ENCODE data around the gene COA6.

The COA6 gene

GRCh38 chr1:234396092-234396491 lies 22.8 kb downstream of the COA6 start:
- no peak for DNase-seq (ENCODE audit: low read depth in 1 of 2, low spot score in 1 of 2)
- Histone ChIP-seq H3K4me3 (replicated peaks; ENCODE audit: insufficient read depth, low read length) (no peak overlapping the region), H3K27me3 (ENCODE audit: insufficient read depth, poor library complexity, severe bottlenecking) (no peaks in the 10 kb centered on the region), H3K27ac (replicated peaks) (no peak overlapping the region)
- no peak for TF ChIP-seq POLR2AphosphoS5 (IDR thresholded peaks at IDR 0.05; ENCODE audit: low read depth)
- TF ChIP-seq CTCF (IDR thresholded peaks at IDR 0.05; ENCODE audit: insufficient read depth, low read length), result no peak
- no peak for TF ChIP-seq GABPA (IDR thresholded peaks at IDR 0.05; ENCODE audit: low read depth)
- TF ChIP-seq REST (IDR thresholded peaks at IDR 0.05; ENCODE audit: insufficient replicate concordance, low read depth), result no peak

- no peak for TF ChIP-seq REST (IDR thresholded peaks at IDR 0.05; ENCODE audit: insufficient replicate concordance, low read depth)
- TF ChIP-seq SPI1 (IDR thresholded peaks at IDR 0.05; ENCODE audit: borderline replicate concordance, low read depth), result no peak
- TF ChIP-seq POLR2AphosphoS5 (IDR thresholded peaks at IDR 0.05; ENCODE audit: low read depth), result no peak
- TF ChIP-seq CTCF (IDR thresholded peaks at IDR 0.05; ENCODE audit: insufficient read depth, low read length), result no peak
- TF ChIP-seq GABPA (IDR thresholded peaks at IDR 0.05; ENCODE audit: low read depth), result no peak
- Histone ChIP-seq H3K27ac (replicated peaks) (no peak overlapping the region), H3K4me3 (replicated peaks; ENCODE audit: insufficient read depth, low read length) (no peak overlapping the region), H3K27me3 (ENCODE audit: insufficient read depth, poor library complexity, severe bottlenecking) (no peaks in the 10 kb centered on the region)
- no peak for DNase-seq (ENCODE audit: low read depth in 1 of 2, low spot score in 1 of 2)
These were observed 23.6 kb downstream of the COA6 start for GRCh38 chr1:234396871-234397270.

GRCh38 chr1:234397732-234398131 lies 24.5 kb downstream of the COA6 start:
- DNase-seq (ENCODE audit: low read depth in 1 of 2, low spot score in 1 of 2), result no peak
- Histone ChIP-seq H3K27me3 (ENCODE audit: insufficient read depth, poor library complexity, severe bottlenecking) (no peaks in the 10 kb centered on the region), H3K27ac (replicated peaks) (no peak overlapping the region), H3K4me3 (replicated peaks; ENCODE audit: insufficient read depth, low read length) (no peak overlapping the region)
- TF ChIP-seq CTCF (IDR thresholded peaks at IDR 0.05; ENCODE audit: insufficient read depth, low read length) (no peak), POLR2AphosphoS5 (IDR thresholded peaks at IDR 0.05; ENCODE audit: low read depth) (no peak), REST (IDR thresholded peaks at IDR 0.05; ENCODE audit: insufficient replicate concordance, low read depth) (no peak), GABPA (IDR thresholded peaks at IDR 0.05; ENCODE audit: low read depth) (no peak), SPI1 (IDR thresholded peaks at IDR 0.05; ENCODE audit: borderline replicate concordance, low read depth) (no peak)

Measured in HL-60 (cell line).